B cell (primary cell): ENCODE results near the gene IGF1R. TPM values are rescaled to one million over a fixed set of nuclear protein-coding genes. Genes with fewer than 3 reads are reported as not detected.

Experiments used
- ATAC-seq: fragments of 200-7000 bp; cut with Tn5 transposase; one replicate; pipeline ENCODE4 v1.10.0; 2021; ENCODE audit warnings: low read depth, mild to moderate bottlenecking, moderate number of reproducible peaks, moderate library complexity
- CTCF ChIA-PET: fragments of 350-600 bp; sonication (Branson Sonifier 250); formaldehyde crosslinking; loops from one replicate; lab custom pipeline; 2021; ENCODE audit warnings: antibody characterized with exemption, inconsistent platforms; lab: Charles Lee
- POLR2A ChIA-PET: fragments of 350-600 bp; sonication (Branson Sonifier 250); formaldehyde crosslinking; loops from one replicate; lab custom pipeline; 2021; ENCODE audit warnings: antibody characterized with exemption; lab: Charles Lee
- DNase-seq: peaks from one replicate; pipeline ENCODE4 v3.0.0; 2013
- H2AFZ ChIP-seq: 2 replicates; pipeline ENCODE4 v1.6.1; 2012; ENCODE audit warnings: mild to moderate bottlenecking, low read depth, low read length; ENCODE audit not compliant: insufficient read depth, poor library complexity, severe bottlenecking
- H3K27ac ChIP-seq, 2 donors: 1 replicate in 1 of 2; 2 replicates in 1 of 2; pipeline ENCODE4 v1.5.1; 2012 to 2013; ENCODE audit warnings: low read length in 2 of 2, mild to moderate bottlenecking in 2 of 2, moderate library complexity in 1 of 2
- H3K27me3 ChIP-seq, 4 experiments: fragments of 200-600 bp in 1 of 4; sonication (generic) in 1 of 4; replicated peaks in 1 of 4; 1 replicate in 2 of 4; 2 replicates in 2 of 4; pipeline versions ENCODE4 v1.6.1 to v1.7.0; 2013 to 2016; ENCODE audit warnings: low read length in 3 of 4, mild to moderate bottlenecking in 2 of 4, mixed read lengths in 1 of 4, moderate library complexity in 1 of 4; ENCODE audit not compliant: insufficient read depth in 4 of 4, control insufficient read depth in 3 of 4; ENCODE audit errors: control extremely low read depth in 1 of 4
- H3K36me3 ChIP-seq, 2 experiments: replicated peaks in 1 of 2; 1 replicate in 1 of 2; 2 replicates in 1 of 2; pipeline versions ENCODE4 v1.6.1 to v1.7.1; 2013; ENCODE audit warnings: low read length in 1 of 2; ENCODE audit not compliant: insufficient read depth in 2 of 2, control insufficient read depth in 1 of 2; ENCODE audit errors: control extremely low read depth in 1 of 2, extremely low read depth in 1 of 2
- H3K4me1 ChIP-seq, 2 donors: fragments of 200-600 bp in 1 of 2; sonication (generic) in 1 of 2; 1 replicate in 1 of 2; 2 replicates in 1 of 2; pipeline versions ENCODE4 v1.5.1 to v1.6.1; 2013 to 2017; ENCODE audit warnings: low read length in 2 of 2; ENCODE audit not compliant: control insufficient read depth in 2 of 2, insufficient read depth in 2 of 2
- H3K4me2 ChIP-seq: replicated peaks from 2 replicates; pipeline ENCODE3; 2012; ENCODE audit warnings: mild to moderate bottlenecking, low read depth, low read length; ENCODE audit not compliant: poor library complexity, severe bottlenecking
- H3K4me3 ChIP-seq, 5 experiments: fragments of 200-600 bp in 1 of 5; sonication (generic) in 1 of 5; 1 replicate in 3 of 5; 2 replicates in 2 of 5; pipeline versions ENCODE4 v1.5.1 to v1.7.0; 2011 to 2016; ENCODE audit warnings: low read length in 4 of 5, mild to moderate bottlenecking in 4 of 5, low read depth in 2 of 5, control low read depth in 1 of 5, moderate library complexity in 1 of 5; ENCODE audit not compliant: insufficient read depth in 1 of 5; ENCODE audit errors: control extremely low read depth in 1 of 5, extremely low read depth in 1 of 5
- H3K79me2 ChIP-seq: fragments of 200-600 bp; sonication (generic); one replicate; pipeline ENCODE4 v1.6.0; 2016; ENCODE audit warnings: low read length; ENCODE audit not compliant: control insufficient read depth, insufficient read depth
- H3K9ac ChIP-seq: fragments of 200-600 bp; sonication (generic); 2 replicates; pipeline ENCODE4 v1.6.1; 2017; ENCODE audit warnings: mild to moderate bottlenecking, low read length, moderate library complexity
- H3K9me3 ChIP-seq, 3 donors: one replicate each; pipeline versions ENCODE4 v1.6.1 to v1.7.1; 2013; ENCODE audit warnings: low read length in 2 of 3; ENCODE audit not compliant: control insufficient read depth in 2 of 3, insufficient read depth in 1 of 3; ENCODE audit errors: control extremely low read depth in 1 of 3
- H4K20me1 ChIP-seq: 2 replicates; pipeline ENCODE4 v1.6.0; 2012; ENCODE audit warnings: mild to moderate bottlenecking, low read length; ENCODE audit not compliant: insufficient read depth, control insufficient read depth, poor library complexity, severe bottlenecking
- H3K27ac Mint-ChIP-seq: one replicate; pipeline ENCODE4 v1.8.0; 2021; ENCODE audit warnings: mixed read lengths
- H3K27me3 Mint-ChIP-seq: one replicate; pipeline ENCODE4 v1.8.0; 2021; ENCODE audit warnings: mixed read lengths
- H3K4me1 Mint-ChIP-seq: one replicate; pipeline ENCODE4 v1.8.0; 2021; ENCODE audit warnings: mixed read lengths
- H3K4me3 Mint-ChIP-seq: one replicate; pipeline ENCODE4 v1.8.0; 2021; ENCODE audit warnings: mixed read lengths
- H3K9me3 Mint-ChIP-seq: one replicate; pipeline ENCODE4 v1.8.0; 2022; ENCODE audit warnings: mixed read lengths; ENCODE audit not compliant: insufficient read depth
- CTCF ChIP-seq: fragments of 200-600 bp; IDR thresholded peaks from one replicate; pipeline ENCODE4 v1.8.0; 2022; ENCODE audit warnings: antibody characterized with exemption, mild to moderate bottlenecking
- EZH2 ChIP-seq: IDR thresholded peaks from 2 replicates; pipeline ENCODE4 v1.6.1; 2012; ENCODE audit warnings: borderline replicate concordance, low read depth, mild to moderate bottlenecking, moderate library complexity, low read length; ENCODE audit not compliant: insufficient read depth, poor library complexity, severe bottlenecking
- WGBS: methylation state at CpG from one replicate; pipeline ENCODE4 v1.1.5; 2013; ENCODE audit warnings: missing lambda C conversion rate; ENCODE audit not compliant: insufficient coverage; 5-methylcytosine and 5-hydroxymethylcytosine counted together
- intact Hi-C: fragments of 100-400 bp; cut with micrococcal nuclease; formaldehyde crosslinking; loops from one replicate; pipeline ENCODE4 v1.10.0; 2022
- polyA plus RNA-seq: library from polyadenylated mRNA; depleted of rRNA; stranded (reverse); fragments of >200 nt; gene quantifications from 2 replicates; pipeline ENCODE4 v1.2.3, GENCODE V29; 2012
- total RNA-seq, 2 donors: library from RNA; stranded (reverse); fragments of 120-200 nt in 1 of 2; gene quantifications; 1 replicate in 1 of 2; 2 replicates in 1 of 2; pipeline versions ENCODE4 v1.2.3 to v1.2.4, GENCODE V29; 2013 to 2022

The IGF1R gene
- total and polyA plus RNA-seq, 2 donors (not counting 1 experiment from before 2014, with no cell fraction given) = 5.4 to 23.1 TPM

- ATAC-seq = no peak
- CTCF ChIA-PET = no interaction called here
- POLR2A ChIA-PET = no interaction called here
- Histone ChIP-seq H3K4me3 (no peak overlapping the region), H3K9me3 (peaks cover 0 to 11% (median 4%) of the 10 kb centered on the region in 3 donors), H3K4me2 (no peak overlapping the region), H3K36me3 (no peaks in the 10 kb centered on the region), H4K20me1 (no peaks in the 10 kb centered on the region), H3K9ac (no peak overlapping the region), H3K27ac (no peak overlapping the region), H2AFZ (no peak overlapping the region), H3K79me2 (no peaks in the 10 kb centered on the region), H3K4me1 (no peaks in the 10 kb centered on the region), H3K27me3 (peaks cover 0 to 2% (median 0%) of the 10 kb centered on the region in 4 experiments)
- DNase-seq = no peak
- no peak for TF ChIP-seq CTCF
- TF ChIP-seq EZH2 = no peak
- Mint-ChIP-seq H3K27me3 (no peaks in the 10 kb centered on the region), H3K27ac (no peak overlapping the region), H3K4me3 (no peak overlapping the region), H3K9me3 (peaks cover 1% of the 10 kb centered on the region), H3K4me1 (no peaks in the 10 kb centered on the region)
- 94% methylated on average over 4 of the region's 4 CpGs for WGBS
- intact Hi-C loops = no loop called here
Observed at GRCh38 chr15:98980899-98981228, 332.5 kb downstream of the IGF1R start.

- H3K4me3 ChIP-seq = no peak overlapping the region
Observed at GRCh38 chr15:98981851-98982722, 333.7 kb downstream of the IGF1R start.

More at GRCh38 chr15:98981851-98982722, 333.7 kb downstream of the IGF1R start:
- Mint-ChIP-seq H3K4me1 (no peaks in the 10 kb centered on the region), H3K27me3 (peaks cover 4% of the 10 kb centered on the region), H3K9me3 (peaks cover 7% of the 10 kb centered on the region), H3K27ac (no peak overlapping the region), H3K4me3 (no peak overlapping the region)
- ATAC-seq (no peak), DNase-seq (no peak)
- Histone ChIP-seq H3K4me2 (no peak overlapping the region), H4K20me1 (no peaks in the 10 kb centered on the region), H3K27ac (no peak overlapping the region), H3K9ac (no peak overlapping the region), H2AFZ (no peak overlapping the region), H3K36me3 (no peaks in the 10 kb centered on the region), H3K9me3 (peaks cover 0 to 18% (median 13%) of the 10 kb centered on the region in 3 donors), H3K27me3 (peaks cover 0 to 2% (median 0%) of the 10 kb centered on the region in 4 experiments), H3K4me1 (no peaks in the 10 kb centered on the region), H3K79me2 (no peaks in the 10 kb centered on the region)
- ChIA-PET POLR2A (no interaction called here), CTCF (no interaction called here)
- TF ChIP-seq EZH2 (no peak), CTCF (no peak)
- intact Hi-C loops = no loop called here
- 92% methylated on average over 10 of the region's 14 CpGs for WGBS
